ENCODE data around the gene ANKRD61.
"Not testable (repeated sequence)": the region's sequence is repeated elsewhere in the genome, so short reads cannot be mapped to it uniquely, and the experiment has no call there.

Gene ANKRD61

DNA sequence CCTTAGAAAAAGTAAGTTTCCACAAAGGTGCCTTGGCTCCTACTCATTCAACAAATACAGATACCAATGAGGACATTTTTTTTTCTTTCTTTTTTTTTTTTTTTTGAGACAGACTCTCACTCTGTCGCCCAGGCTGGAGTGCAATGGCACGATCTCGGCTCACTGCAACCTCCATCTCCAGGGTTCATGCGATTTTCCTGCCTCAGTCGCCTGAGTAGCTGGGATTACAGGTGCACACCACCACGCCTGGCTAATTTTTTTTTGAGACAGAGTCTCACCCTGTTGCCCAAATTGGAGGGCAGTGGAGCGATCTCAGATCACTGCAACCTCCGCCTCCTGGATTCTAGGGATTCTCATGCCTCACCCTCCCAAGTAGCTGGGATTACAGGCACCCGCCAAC is 20.0 kb downstream of the ANKRD61 start:
- not testable (repeated sequence) for H3K4me1 ChIP-seq (ENCODE audit: insufficient read depth, low read length); H3K27me3 ChIP-seq (ENCODE audit: insufficient read depth, low read length); H3K4me3 ChIP-seq (ENCODE audit: low read length); H3K9me3 ChIP-seq (ENCODE audit: low read length); H2AFZ ChIP-seq (ENCODE audit: low read depth, low read length)
- H3K36me3 ChIP-seq (ENCODE audit: insufficient read depth, low read length) = peaks cover 62% of the 10 kb centered on the region

- Histone ChIP-seq H3K9me3 (ENCODE audit: low read length) (no peaks in the 10 kb centered on the region), H3K4me3 (ENCODE audit: low read length) (no peak overlapping the region), H3K36me3 (ENCODE audit: insufficient read depth, low read length) (peaks cover 25% of the 10 kb centered on the region), H2AFZ (ENCODE audit: low read depth, low read length) (no peak overlapping the region), H3K4me1 (ENCODE audit: insufficient read depth, low read length) (peaks cover 12% of the 10 kb centered on the region), H3K27me3 (ENCODE audit: insufficient read depth, low read length) (no peaks in the 10 kb centered on the region)
These were observed 25.4 kb downstream of the ANKRD61 start for GRCh38 chr7:6056616-6057015.

DNA sequence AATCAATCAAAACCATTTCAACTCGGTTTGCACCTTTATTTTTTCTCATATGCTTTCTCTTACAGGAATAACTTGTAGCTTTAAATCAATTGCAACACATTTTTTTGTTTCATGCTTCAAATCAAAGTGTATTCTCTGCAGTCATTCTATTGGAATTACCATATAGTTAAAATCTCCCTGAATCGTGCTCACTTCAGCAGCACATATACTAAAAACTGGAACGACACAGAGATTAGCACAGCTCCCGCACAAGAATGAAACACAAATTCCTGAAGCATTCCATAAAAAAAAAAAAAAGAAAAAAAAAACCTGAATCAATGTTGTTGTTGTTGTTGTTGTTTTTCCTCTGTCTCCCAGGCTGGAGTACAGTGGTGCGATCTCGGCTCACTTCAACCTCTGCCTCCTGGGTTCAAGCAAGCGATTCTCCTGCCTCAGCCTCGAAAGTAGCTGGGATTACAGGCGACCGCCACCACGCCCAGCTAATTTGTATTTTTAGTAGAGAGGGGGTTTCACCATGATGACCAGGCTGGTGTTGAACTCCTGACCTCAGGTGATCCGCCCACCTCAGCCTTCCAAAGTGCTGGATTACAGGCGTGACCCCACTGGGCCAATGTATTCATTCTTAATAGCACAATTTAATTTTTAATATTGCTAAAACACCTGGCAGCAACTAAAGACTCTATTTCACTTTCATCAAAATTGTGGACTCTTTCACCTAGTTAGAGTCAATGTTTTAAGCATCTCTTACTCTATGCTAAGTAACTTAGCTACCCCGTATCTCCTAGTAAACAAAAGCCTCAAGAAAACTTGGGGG is 26.3 kb downstream of the ANKRD61 start:
- Histone ChIP-seq H3K9me3 (ENCODE audit: low read length) (no peaks in the 10 kb centered on the region), H3K4me1 (ENCODE audit: insufficient read depth, low read length) (peaks cover 12% of the 10 kb centered on the region), H3K27me3 (ENCODE audit: insufficient read depth, low read length) (no peaks in the 10 kb centered on the region), H2AFZ (ENCODE audit: low read depth, low read length) (no peak overlapping the region), H3K4me3 (ENCODE audit: low read length) (peak overlapping the region; percentile 84), H3K36me3 (ENCODE audit: insufficient read depth, low read length) (peaks cover 20% of the 10 kb centered on the region)

DNA sequence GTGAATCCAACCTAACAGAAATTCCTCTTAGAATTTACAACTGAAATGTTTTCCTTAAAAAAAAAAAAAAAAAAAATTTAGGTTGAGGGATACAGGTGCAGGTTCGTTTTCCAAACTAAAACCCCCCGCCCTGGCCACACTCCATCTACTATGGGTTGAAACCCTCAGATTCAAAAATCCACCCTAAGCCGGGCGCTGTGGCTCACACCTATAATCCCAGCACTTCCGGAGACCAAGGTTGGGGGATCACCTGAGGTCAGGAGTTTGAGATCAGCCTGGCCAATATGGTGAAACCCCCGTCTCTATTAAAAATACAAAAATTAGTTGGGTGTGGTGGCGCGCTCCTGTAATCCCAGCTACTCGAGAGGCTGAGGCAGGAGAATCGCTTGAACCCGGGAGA is 28.8 kb downstream of the ANKRD61 start:
- not testable (repeated sequence) for H3K27me3 ChIP-seq (ENCODE audit: insufficient read depth, low read length); H3K9me3 ChIP-seq (ENCODE audit: low read length); H3K4me3 ChIP-seq (ENCODE audit: low read length); H3K36me3 ChIP-seq (ENCODE audit: insufficient read depth, low read length); H2AFZ ChIP-seq (ENCODE audit: low read depth, low read length)
- H3K4me1 ChIP-seq (ENCODE audit: insufficient read depth, low read length) = peaks cover 12% of the 10 kb centered on the region

GRCh38 chr7:6071406-6071805 is 40.2 kb downstream of the ANKRD61 start:
- Histone ChIP-seq H3K4me1 (ENCODE audit: insufficient read depth, low read length) (no peaks in the 10 kb centered on the region), H3K4me3 (ENCODE audit: low read length) (no peak overlapping the region), H3K27me3 (ENCODE audit: insufficient read depth, low read length) (no peaks in the 10 kb centered on the region), H3K9me3 (ENCODE audit: low read length) (no peaks in the 10 kb centered on the region), H2AFZ (ENCODE audit: low read depth, low read length) (no peak overlapping the region), H3K36me3 (ENCODE audit: insufficient read depth, low read length) (no peaks in the 10 kb centered on the region)

GRCh38 chr7:6074612-6075380 is 43.6 kb downstream of the ANKRD61 start:
- no peak overlapping the region for H2AFZ ChIP-seq (ENCODE audit: low read depth, low read length)
- H3K27me3 ChIP-seq (ENCODE audit: insufficient read depth, low read length) = no peaks in the 10 kb centered on the region
- H3K36me3 ChIP-seq (ENCODE audit: insufficient read depth, low read length) = no peaks in the 10 kb centered on the region
- H3K4me1 ChIP-seq (ENCODE audit: insufficient read depth, low read length) = peaks cover 8% of the 10 kb centered on the region
- no peak overlapping the region for H3K4me3 ChIP-seq (ENCODE audit: low read length)
- H3K9me3 ChIP-seq (ENCODE audit: low read length) = no peaks in the 10 kb centered on the region

DNA sequence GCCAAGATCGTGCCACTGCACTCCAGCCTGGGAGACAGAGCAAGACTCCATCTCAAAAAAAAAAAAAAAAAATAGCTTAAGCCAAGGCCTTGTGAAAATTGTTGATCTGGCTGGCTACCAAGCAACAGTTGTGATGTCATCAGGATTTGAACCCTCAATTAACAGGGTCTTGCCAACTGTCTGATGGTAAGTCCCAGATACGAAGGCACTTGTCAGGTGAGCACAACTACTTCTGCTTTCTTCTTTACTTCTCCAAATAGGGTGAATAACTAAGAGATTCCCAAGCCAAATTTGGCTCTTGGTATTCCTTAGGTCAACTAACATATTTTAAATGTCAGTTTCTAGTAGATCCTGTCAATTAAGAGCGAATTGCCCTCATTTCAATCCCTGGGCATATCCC is 47.4 kb downstream of the ANKRD61 start:
- no peaks in the 10 kb centered on the region for H3K27me3 ChIP-seq (ENCODE audit: insufficient read depth, low read length)
- no peaks in the 10 kb centered on the region for H3K36me3 ChIP-seq (ENCODE audit: insufficient read depth, low read length)
- no peak overlapping the region for H2AFZ ChIP-seq (ENCODE audit: low read depth, low read length)
- H3K4me1 ChIP-seq (ENCODE audit: insufficient read depth, low read length) = peaks cover 15% of the 10 kb centered on the region
- H3K9me3 ChIP-seq (ENCODE audit: low read length) = no peaks in the 10 kb centered on the region
- no peak overlapping the region for H3K4me3 ChIP-seq (ENCODE audit: low read length)

DNA sequence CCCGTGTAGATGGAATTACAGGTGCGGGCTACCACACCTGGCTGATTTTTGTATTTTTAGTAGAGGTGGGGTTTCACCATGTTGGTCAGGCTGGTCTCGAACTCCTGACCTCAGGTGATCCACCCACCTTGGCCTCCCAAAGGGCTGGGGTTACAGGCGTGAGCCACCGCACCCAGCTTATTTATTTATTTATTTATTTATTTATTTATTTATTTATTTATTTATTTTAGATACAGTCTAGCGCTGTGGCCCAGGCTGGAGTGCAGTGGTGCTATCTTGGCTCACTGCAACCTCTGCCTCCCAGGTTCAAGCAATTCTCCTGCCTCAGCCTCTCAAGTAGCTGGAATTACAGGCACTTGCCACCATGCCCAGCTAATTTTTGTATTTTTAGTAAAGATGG is 51.9 kb downstream of the ANKRD61 start:
- H2AFZ ChIP-seq (ENCODE audit: low read depth, low read length); H3K27me3 ChIP-seq (ENCODE audit: insufficient read depth, low read length): not testable (repeated sequence)

More for the DNA sequence above, 51.9 kb downstream of the ANKRD61 start:
- not testable (repeated sequence) for H3K9me3 ChIP-seq (ENCODE audit: low read length); H3K4me1 ChIP-seq (ENCODE audit: insufficient read depth, low read length); H3K4me3 ChIP-seq (ENCODE audit: low read length); H3K36me3 ChIP-seq (ENCODE audit: insufficient read depth, low read length)
